Pulmonary artery endothelial cell (primary cell): ENCODE data around the gene OR52N4. TPM values are rescaled to one million over a fixed set of nuclear protein-coding genes. Genes with fewer than 3 reads are reported as not detected.
"Not testable (repeated sequence)": the region's sequence is repeated elsewhere in the genome, so short reads cannot be mapped to it uniquely, and the experiment has no call there.

Experiments
- DNase-seq: peaks from one replicate; pipeline ENCODE4 v3.0.0-alpha.2; 2011; ENCODE audit warnings: low read depth, low spot score
- total RNA-seq: library from RNA; depleted of rRNA; stranded (reverse); fragments of >200 nt; gene quantifications from 2 replicates; pipeline ENCODE4 v1.2.3, GENCODE V29; 2014

The OR52N4 gene
- not detected in 2 replicates for total RNA-seq

GRCh38 chr11:5753943-5754342 is at the start of gene OR52N4:
TSS of gene OR52N4 (plus strand) at chr11:5754243. CDS start at chr11:5754741, 498 bp downstream.
- DNase-seq = no peak

DNA sequence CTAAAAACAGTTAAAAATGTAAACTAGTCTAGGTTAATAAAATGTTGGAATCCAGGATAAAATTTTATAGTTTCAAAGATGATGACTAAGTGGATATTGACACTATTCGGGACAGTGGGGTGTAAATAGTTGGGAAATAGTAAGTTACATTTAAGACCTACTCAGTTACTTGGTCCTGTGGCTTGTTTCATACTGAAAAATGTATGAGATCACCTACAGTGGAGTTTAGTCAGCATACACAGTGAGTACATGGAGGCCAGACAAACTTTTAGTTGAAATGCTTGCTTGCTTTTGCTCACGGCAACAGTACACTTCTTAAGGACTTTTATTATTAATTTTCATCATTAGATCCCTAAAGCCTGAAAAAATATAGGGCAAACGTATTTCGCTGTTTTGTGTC is 48.4 kb upstream of the OR52N4 start:
- DNase-seq = no peak

- no peak for DNase-seq
Observed at GRCh38 chr11:5712507-5712906, 41.5 kb upstream of the OR52N4 start.

DNA sequence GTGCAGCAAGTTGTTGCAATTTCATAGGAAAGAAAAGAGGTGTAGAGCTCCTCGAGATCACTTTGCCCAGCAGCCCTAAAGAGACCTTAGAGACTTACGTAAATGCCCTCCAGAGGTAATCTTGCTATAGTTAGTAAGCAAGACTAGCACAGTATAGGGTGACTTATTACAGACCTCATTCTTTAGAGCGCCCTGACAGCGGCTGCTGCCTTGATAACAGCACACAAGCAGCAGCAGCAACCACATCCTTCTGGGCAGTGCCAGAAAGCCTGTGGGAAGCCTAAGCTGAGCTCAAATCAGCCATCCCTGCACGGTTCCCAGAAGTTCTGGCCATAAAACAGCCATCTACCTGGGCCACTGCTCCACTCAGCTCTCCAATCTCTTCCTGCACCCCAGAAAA is 40.3 kb upstream of the OR52N4 start:
- no peak for DNase-seq

DNA sequence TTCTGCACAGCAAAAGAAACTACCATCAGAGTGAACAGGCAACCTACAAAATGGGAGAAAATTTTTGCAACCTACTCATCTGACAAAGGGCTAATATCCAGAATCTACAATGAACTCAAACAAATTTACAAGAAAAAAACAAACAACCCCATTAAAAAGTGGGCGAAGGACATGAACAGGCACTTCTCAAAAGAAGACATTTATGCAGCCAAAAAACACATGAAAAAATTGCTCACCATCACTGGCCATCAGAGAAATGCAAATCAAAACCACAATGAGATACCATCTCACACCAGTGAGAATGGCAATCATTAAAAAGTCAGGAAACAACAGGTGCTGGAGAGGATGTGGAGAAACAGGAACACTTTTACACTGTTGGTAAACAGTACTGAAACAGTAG is 37.5 kb upstream of the OR52N4 start:
- not testable (repeated sequence) for DNase-seq

GRCh38 chr11:5719703-5720495 is 34.1 kb upstream of the OR52N4 start:
- no peak for DNase-seq

- DNase-seq = no peak
Observed at GRCh38 chr11:5722622-5723021, 31.4 kb upstream of the OR52N4 start.

GRCh38 chr11:5726351-5726750 is 27.7 kb upstream of the OR52N4 start:
- no peak for DNase-seq

GRCh38 chr11:5727691-5728090 is 26.4 kb upstream of the OR52N4 start:
- DNase-seq = no peak

- DNase-seq = no peak
Observed at GRCh38 chr11:5736396-5736795, 17.6 kb upstream of the OR52N4 start, which contains the start of gene OR56B1. TSS of gene OR56B1 (plus strand) at chr11:5736448. CDS start at chr11:5736517, 69 bp downstream.

DNA sequence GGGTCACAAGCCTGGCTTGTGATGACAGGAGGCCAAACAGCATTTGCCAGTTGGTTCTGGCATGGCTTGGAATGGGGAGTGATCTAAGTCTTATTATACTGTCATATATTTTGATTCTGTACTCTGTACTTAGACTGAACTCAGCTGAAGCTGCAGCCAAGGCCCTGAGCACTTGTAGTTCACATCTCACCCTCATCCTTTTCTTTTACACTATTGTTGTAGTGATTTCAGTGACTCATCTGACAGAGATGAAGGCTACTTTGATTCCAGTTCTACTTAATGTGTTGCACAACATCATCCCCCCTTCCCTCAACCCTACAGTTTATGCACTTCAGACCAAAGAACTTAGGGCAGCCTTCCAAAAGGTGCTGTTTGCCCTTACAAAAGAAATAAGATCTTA is 17.0 kb upstream of the OR52N4 start:
- no peak for DNase-seq

- DNase-seq = no peak
Observed at GRCh38 chr11:5737670-5738392, 16.2 kb upstream of the OR52N4 start.

GRCh38 chr11:5738431-5738830 is 15.6 kb upstream of the OR52N4 start:
- DNase-seq = no peak

DNA sequence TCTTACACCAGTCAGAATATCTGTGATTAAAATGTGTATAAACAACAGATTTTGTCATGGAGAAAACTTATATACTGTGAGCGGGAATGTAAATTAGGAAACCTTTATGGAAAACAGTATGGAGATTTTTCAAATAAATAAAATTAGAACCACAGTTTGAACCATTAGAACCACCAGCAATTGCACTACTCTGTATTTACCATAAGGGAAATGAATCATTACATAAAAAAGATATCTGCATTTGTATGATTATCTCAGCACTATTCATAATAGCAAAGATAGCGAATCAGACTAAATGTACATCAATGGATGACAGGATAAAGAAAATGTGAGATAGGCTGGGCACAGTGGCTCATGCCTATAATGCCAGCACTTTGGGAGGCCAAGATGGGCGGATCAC is 7.4 kb upstream of the OR52N4 start:
- no peak for DNase-seq

- no peak for DNase-seq
Observed at GRCh38 chr11:5749836-5750235, 4.2 kb upstream of the OR52N4 start.

DNA sequence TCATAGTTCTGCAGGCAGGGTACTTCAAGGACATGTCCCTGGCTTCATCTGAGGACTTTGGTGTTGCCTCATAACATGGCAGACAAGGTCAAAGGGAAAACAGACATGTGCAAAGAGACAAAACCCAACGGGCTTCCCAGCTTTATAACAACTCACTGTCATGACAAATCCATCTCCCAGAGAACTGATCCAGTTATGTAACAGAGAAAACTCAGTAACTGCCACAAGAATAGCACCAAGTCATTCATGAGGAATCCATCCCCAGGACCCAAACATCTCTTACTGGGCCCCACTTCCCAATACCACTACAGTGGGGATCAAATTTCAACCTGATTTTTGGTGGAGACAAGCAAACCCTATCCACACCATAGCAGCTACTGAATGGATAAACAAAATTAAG is 13.0 kb downstream of the OR52N4 start:
- no peak for DNase-seq

GRCh38 chr11:5783255-5783654 is 29.2 kb downstream of the OR52N4 start, which contains the start of gene OR52N5:
TSS of gene OR52N5 (minus strand) at chr11:5783355. CDS start at chr11:5778634, 4,721 bp downstream.
- DNase-seq = no peak

DNA sequence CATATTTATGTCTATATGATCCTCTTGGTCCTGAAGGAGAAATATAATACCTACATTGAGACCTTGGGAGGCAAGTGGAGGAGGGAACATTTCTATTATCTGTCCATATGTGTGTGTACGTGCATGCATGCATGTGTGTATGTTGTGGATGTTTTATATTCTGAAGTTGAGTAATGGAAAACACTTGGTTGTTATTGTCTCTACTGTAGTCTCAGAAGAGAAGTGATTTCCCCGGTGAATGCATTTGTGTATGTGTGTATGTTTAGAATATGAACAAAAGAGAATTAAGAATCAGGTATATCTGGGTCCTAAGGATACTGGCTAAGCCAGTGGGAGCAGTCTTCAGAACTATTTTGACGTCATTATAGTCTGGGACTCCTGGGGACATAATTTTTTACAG is 37.1 kb downstream of the OR52N4 start, which contains the start of gene OR52N1:
TSS of gene OR52N1 (minus strand) at position 101 of the 400 bp plus-strand sequence. CDS start 2,449 bp downstream, outside the sequence.
- no peak for DNase-seq

DNA sequence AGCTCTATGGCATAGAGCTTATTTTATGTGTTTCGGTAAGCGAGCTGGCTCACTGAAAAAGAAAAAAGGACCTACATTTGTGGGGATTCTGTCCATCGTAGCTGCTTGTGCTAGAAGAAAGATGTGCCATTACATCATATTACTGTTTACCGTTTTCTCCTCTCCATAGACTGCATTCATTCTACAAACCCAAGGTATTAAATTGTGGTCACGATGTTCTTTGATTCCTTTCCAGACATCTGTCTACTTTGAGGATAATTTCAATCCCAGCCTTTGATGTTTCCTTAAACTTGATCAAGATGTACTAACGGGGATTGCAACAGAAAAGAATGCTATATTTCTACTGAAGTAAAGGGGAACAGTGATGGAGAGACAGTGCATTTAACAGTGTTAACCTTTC is 42.5 kb downstream of the OR52N4 start:
- no peak for DNase-seq

DNA sequence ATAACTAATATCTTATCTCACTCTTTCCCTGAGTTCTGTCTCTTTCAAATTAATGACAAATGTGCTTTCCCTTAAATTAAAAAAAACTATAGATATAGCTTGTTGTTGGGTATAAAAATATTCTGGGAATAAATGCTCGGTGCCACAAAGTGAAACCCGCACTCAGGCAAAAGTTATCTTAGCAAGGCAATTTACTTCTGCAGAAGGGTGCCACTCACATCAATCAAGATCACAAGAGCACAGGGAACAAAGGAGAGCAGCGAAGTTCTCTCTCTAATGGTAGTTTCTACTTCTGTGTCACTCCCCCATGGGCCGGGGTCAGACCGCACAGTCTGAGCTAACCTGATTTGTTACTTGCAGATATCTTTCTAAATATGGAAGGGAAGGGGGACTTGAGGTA is 49.9 kb downstream of the OR52N4 start:
- DNase-seq = no peak
